Mammary epithelial cell (primary cell): Measurements from ENCODE around the gene INPP5D.

Experiments used
- CTCF ChIP-seq, 2 donors: IDR thresholded peaks in 1 of 2; conservative IDR thresholded peaks in 1 of 2; 2 replicates each; pipeline ENCODE4 v1.5.1; 2011 to 2012; ENCODE audit warnings: inconsistent platforms in 2 of 2, low read length in 2 of 2, mild to moderate bottlenecking in 2 of 2, control low read depth in 1 of 2, low read depth in 1 of 2; ENCODE audit not compliant: insufficient read depth in 1 of 2; ENCODE audit errors: extremely low read depth in 1 of 2
- EZH2 ChIP-seq: IDR thresholded peaks from 2 replicates; pipeline ENCODE4 v1.6.1; 2012; ENCODE audit warnings: low read length, inconsistent platforms, borderline replicate concordance

- TF ChIP-seq CTCF (conservative IDR thresholded peaks at IDR 0.05 in 1 of 2, IDR thresholded peaks at IDR 0.05 in 1 of 2; ENCODE audit: extremely low read depth in 1 of 2, insufficient read depth in 1 of 2, low read depth in 1 of 2, low read length in 2 of 2) (no peak), EZH2 (no peak)
Observed at GRCh38 chr2:233051241-233052149, 8.6 kb upstream of the INPP5D start.
